Ishikawa (cell line): ENCODE results near the gene LIX1L.

ENCODE experiments used
- CEBPB ChIP-seq: IDR thresholded peaks from 2 replicates; pipeline ENCODE4 v1.6.1; 2012
- CREB1 ChIP-seq: IDR thresholded peaks from 2 replicates; pipeline ENCODE4 v1.6.1; 2012; ENCODE audit warnings: low read depth
- EGR1 ChIP-seq: IDR thresholded peaks from 2 replicates; pipeline ENCODE4 v1.6.1; 2012
- EP300 ChIP-seq: IDR thresholded peaks from 2 replicates; pipeline ENCODE4 v1.6.1; 2012; ENCODE audit warnings: borderline replicate concordance
- FOXM1 ChIP-seq: IDR thresholded peaks from 2 replicates; pipeline ENCODE4 v1.6.1; 2012; ENCODE audit warnings: low read depth, borderline replicate concordance
- MAX ChIP-seq: IDR thresholded peaks from 2 replicates; pipeline ENCODE4 v1.6.1; 2012
- NFIC ChIP-seq: IDR thresholded peaks from 2 replicates; pipeline ENCODE4 v1.6.1; 2012
- RAD21 ChIP-seq: IDR thresholded peaks from 2 replicates; pipeline ENCODE4 v1.6.1; 2012; ENCODE audit warnings: low read depth
- REST ChIP-seq: IDR thresholded peaks from 2 replicates; pipeline ENCODE4 v1.6.1; 2012; ENCODE audit warnings: low read depth, mild to moderate bottlenecking
- TAF1 ChIP-seq: IDR thresholded peaks from 2 replicates; pipeline ENCODE4 v1.6.1; 2012; ENCODE audit warnings: low read depth, mild to moderate bottlenecking
- TCF12 ChIP-seq: IDR thresholded peaks from 2 replicates; pipeline ENCODE4 v1.6.1; 2012; ENCODE audit warnings: low read depth
- TEAD4 ChIP-seq: IDR thresholded peaks from 2 replicates; pipeline ENCODE4 v1.6.1; 2012
- USF1 ChIP-seq: IDR thresholded peaks from 2 replicates; pipeline ENCODE4 v1.6.1; 2012
- YY1 ChIP-seq: IDR thresholded peaks from 2 replicates; pipeline ENCODE4 v1.6.1; 2012; ENCODE audit warnings: low read depth
- ZBTB7A ChIP-seq: IDR thresholded peaks from 2 replicates; pipeline ENCODE4 v1.6.1; 2012; ENCODE audit warnings: low read depth

The LIX1L gene

GRCh38 chr1:145946477-145946986 is 11.3 kb downstream of the LIX1L start:
- no peak for TF ChIP-seq NFIC
- no peak for TF ChIP-seq YY1
- TF ChIP-seq MAX, result no peak
- TF ChIP-seq TEAD4, result no peak
- TF ChIP-seq EP300, result no peak
- no peak for TF ChIP-seq CEBPB
- TF ChIP-seq TAF1, result no peak
- no peak for TF ChIP-seq USF1

- TF ChIP-seq YY1 (no peak), FOXM1 (no peak), USF1 (no peak), TEAD4 (no peak), CREB1 (no peak), ZBTB7A (no peak)
Observed at GRCh38 chr1:145944532-145944931, 13.3 kb downstream of the LIX1L start.

- TF ChIP-seq TCF12, result no peak
- TF ChIP-seq TAF1, result no peak
- no peak for TF ChIP-seq FOXM1
- TF ChIP-seq REST, result no peak
- TF ChIP-seq ZBTB7A, result no peak
Observed at GRCh38 chr1:145942871-145943270, 14.9 kb downstream of the LIX1L start.

GRCh38 chr1:145942405-145942804 is 15.4 kb downstream of the LIX1L start:
- no peak for TF ChIP-seq ZBTB7A

GRCh38 chr1:145937436-145937835 is 20.4 kb downstream of the LIX1L start:
- TF ChIP-seq REST (no peak), TCF12 (no peak), TAF1 (no peak), FOXM1 (no peak), TEAD4 (no peak), CREB1 (no peak), CEBPB (no peak)

GRCh38 chr1:145936247-145936646 is 21.6 kb downstream of the LIX1L start:
- TF ChIP-seq RAD21, result no peak
- no peak for TF ChIP-seq NFIC
- no peak for TF ChIP-seq CEBPB
- no peak for TF ChIP-seq EGR1
- TF ChIP-seq USF1, result no peak
- no peak for TF ChIP-seq YY1
- TF ChIP-seq ZBTB7A, result no peak
- no peak for TF ChIP-seq REST
- no peak for TF ChIP-seq TAF1
- TF ChIP-seq TCF12, result no peak
- TF ChIP-seq FOXM1, result no peak
- TF ChIP-seq MAX, result no peak
- TF ChIP-seq CREB1, result no peak
- no peak for TF ChIP-seq TEAD4
- TF ChIP-seq EP300, result no peak
